ENCODE results near the gene PHTF2. TPM values are rescaled to one million over a fixed set of nuclear protein-coding genes. Genes with fewer than 3 reads are reported as not detected.

The PHTF2 gene
- total RNA-seq, 1 donor from 2014 or later: 27.0 TPM

DNA sequence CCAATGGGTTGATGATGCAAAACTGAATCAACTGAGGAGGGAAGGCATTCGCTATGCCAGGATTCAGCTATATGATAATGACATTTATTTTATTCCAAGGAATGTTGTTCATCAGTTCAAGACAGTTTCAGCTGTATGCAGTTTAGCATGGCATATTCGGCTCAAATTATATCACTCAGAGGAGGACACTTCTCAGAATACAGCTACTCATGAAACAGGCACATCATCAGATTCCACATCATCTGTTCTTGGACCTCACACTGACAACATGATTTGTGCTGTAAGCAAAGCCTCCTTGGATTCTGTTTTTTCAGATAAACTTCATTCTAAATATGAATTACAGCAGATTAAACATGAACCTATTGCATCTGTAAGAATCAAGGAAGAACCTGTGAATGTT lies 20.0 kb upstream of the PHTF2 start:
- H3K27ac ChIP-seq (ENCODE audit: low read depth, low read length): no peak overlapping the region
- Mint-ChIP-seq H3K4me3 (ENCODE audit: unreplicated experiment) (no peak overlapping the region), H3K27me3 (ENCODE audit: low read depth, unreplicated experiment) (no peaks in the 10 kb centered on the region), H3K9me3 (ENCODE audit: unreplicated experiment) (no peaks in the 10 kb centered on the region), H3K36me3 (ENCODE audit: low read depth, unreplicated experiment) (peaks cover 7% of the 10 kb centered on the region), H3K27ac (ENCODE audit: unreplicated experiment) (no peak overlapping the region), H3K4me1 (ENCODE audit: low read depth, unreplicated experiment) (no peaks in the 10 kb centered on the region)
- H3K4me2 ChIP-seq (ENCODE audit: low read length): no peak overlapping the region
- no peaks in the 10 kb centered on the region for H3K4me1 ChIP-seq (ENCODE audit: insufficient read depth, low read length)
- no peaks in the 10 kb centered on the region for H3K79me2 ChIP-seq (ENCODE audit: insufficient read depth, low read length)
- no peak for FAIRE-seq
- peaks cover 4% of the 10 kb centered on the region for H4K20me1 ChIP-seq (ENCODE audit: insufficient read depth, low read length)
- no peaks in the 10 kb centered on the region for H3K27me3 ChIP-seq (ENCODE audit: insufficient read depth, low read length)
- H3K9ac ChIP-seq (ENCODE audit: low read length): no peak overlapping the region
- no peak for DNase-seq (ENCODE audit: low read depth)
- no peak overlapping the region for H2AFZ ChIP-seq (ENCODE audit: low read depth, low read length)
- no peaks in the 10 kb centered on the region for H3K9me3 ChIP-seq (ENCODE audit: insufficient read depth, low read depth, low read length)
- peaks cover 9% of the 10 kb centered on the region for H3K36me3 ChIP-seq (ENCODE audit: insufficient read depth, low read length)
- H3K4me3 ChIP-seq (ENCODE audit: insufficient read depth, low read depth, low read length): no peak overlapping the region
- TF ChIP-seq EZH2 (IDR thresholded peaks at IDR 0.05; ENCODE audit: insufficient read depth, low read length): no peak
- TF ChIP-seq, protein P1, sequence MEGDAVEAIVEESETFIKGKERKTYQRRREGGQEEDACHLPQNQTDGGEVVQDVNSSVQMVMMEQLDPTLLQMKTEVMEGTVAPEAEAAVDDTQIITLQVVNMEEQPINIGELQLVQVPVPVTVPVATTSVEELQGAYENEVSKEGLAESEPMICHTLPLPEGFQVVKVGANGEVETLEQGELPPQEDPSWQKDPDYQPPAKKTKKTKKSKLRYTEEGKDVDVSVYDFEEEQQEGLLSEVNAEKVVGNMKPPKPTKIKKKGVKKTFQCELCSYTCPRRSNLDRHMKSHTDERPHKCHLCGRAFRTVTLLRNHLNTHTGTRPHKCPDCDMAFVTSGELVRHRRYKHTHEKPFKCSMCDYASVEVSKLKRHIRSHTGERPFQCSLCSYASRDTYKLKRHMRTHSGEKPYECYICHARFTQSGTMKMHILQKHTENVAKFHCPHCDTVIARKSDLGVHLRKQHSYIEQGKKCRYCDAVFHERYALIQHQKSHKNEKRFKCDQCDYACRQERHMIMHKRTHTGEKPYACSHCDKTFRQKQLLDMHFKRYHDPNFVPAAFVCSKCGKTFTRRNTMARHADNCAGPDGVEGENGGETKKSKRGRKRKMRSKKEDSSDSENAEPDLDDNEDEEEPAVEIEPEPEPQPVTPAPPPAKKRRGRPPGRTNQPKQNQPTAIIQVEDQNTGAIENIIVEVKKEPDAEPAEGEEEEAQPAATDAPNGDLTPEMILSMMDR (IDR thresholded peaks at IDR 0.05; ENCODE audit: insufficient read depth, low read depth, low read length): no peak

DNA sequence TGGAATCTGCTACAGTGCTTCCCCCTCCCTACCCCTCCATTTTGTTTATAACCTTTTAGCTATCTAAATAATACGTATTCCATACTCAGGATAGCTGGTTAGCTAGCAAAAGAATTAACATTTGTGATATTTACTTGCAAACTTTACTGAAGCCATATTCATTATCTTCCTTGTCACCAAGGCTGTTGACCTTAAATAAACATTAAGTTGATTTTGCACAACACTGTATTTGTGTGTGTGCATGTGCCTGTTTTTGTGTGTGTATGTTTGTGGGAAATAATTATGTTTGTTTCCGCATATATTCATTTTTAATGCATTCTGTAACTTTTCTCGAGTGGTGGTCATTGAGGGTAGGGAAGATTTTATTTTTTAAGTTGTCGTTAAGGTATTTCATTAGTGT lies 16.2 kb upstream of the PHTF2 start:
- Histone ChIP-seq H3K4me1 (ENCODE audit: insufficient read depth, low read length) (no peaks in the 10 kb centered on the region), H3K9me3 (ENCODE audit: insufficient read depth, low read depth, low read length) (no peaks in the 10 kb centered on the region), H3K79me2 (ENCODE audit: insufficient read depth, low read length) (no peaks in the 10 kb centered on the region), H3K36me3 (ENCODE audit: insufficient read depth, low read length) (peaks cover 9% of the 10 kb centered on the region), H3K27me3 (ENCODE audit: insufficient read depth, low read length) (no peaks in the 10 kb centered on the region), H3K9ac (ENCODE audit: low read length) (no peak overlapping the region), H3K27ac (ENCODE audit: low read depth, low read length) (no peak overlapping the region), H3K4me3 (ENCODE audit: insufficient read depth, low read depth, low read length) (no peak overlapping the region), H4K20me1 (ENCODE audit: insufficient read depth, low read length) (no peaks in the 10 kb centered on the region), H2AFZ (ENCODE audit: low read depth, low read length) (no peak overlapping the region), H3K4me2 (ENCODE audit: low read length) (no peak overlapping the region)
- Mint-ChIP-seq H3K27ac (ENCODE audit: unreplicated experiment) (no peak overlapping the region), H3K4me3 (ENCODE audit: unreplicated experiment) (no peak overlapping the region), H3K36me3 (ENCODE audit: low read depth, unreplicated experiment) (peaks cover 7% of the 10 kb centered on the region), H3K4me1 (ENCODE audit: low read depth, unreplicated experiment) (no peaks in the 10 kb centered on the region), H3K9me3 (ENCODE audit: unreplicated experiment) (peaks cover 3% of the 10 kb centered on the region), H3K27me3 (ENCODE audit: low read depth, unreplicated experiment) (no peaks in the 10 kb centered on the region)
- no peak for TF ChIP-seq EZH2 (IDR thresholded peaks at IDR 0.05; ENCODE audit: insufficient read depth, low read length)
- TF ChIP-seq, protein P1 (IDR thresholded peaks at IDR 0.05; ENCODE audit: insufficient read depth, low read depth, low read length): no peak
- DNase-seq (ENCODE audit: low read depth) (no peak), FAIRE-seq (no peak)

GRCh38 chr7:77783111-77783510 lies 15.5 kb upstream of the PHTF2 start:
- Histone ChIP-seq H3K36me3 (ENCODE audit: insufficient read depth, low read length) (peaks cover 9% of the 10 kb centered on the region), H3K27me3 (ENCODE audit: insufficient read depth, low read length) (no peaks in the 10 kb centered on the region), H4K20me1 (ENCODE audit: insufficient read depth, low read length) (no peaks in the 10 kb centered on the region), H3K4me1 (ENCODE audit: insufficient read depth, low read length) (no peaks in the 10 kb centered on the region), H3K27ac (ENCODE audit: low read depth, low read length) (no peak overlapping the region), H3K9me3 (ENCODE audit: insufficient read depth, low read depth, low read length) (no peaks in the 10 kb centered on the region), H3K4me3 (ENCODE audit: insufficient read depth, low read depth, low read length) (no peak overlapping the region), H3K9ac (ENCODE audit: low read length) (no peak overlapping the region), H3K4me2 (ENCODE audit: low read length) (no peak overlapping the region), H3K79me2 (ENCODE audit: insufficient read depth, low read length) (no peaks in the 10 kb centered on the region), H2AFZ (ENCODE audit: low read depth, low read length) (no peak overlapping the region)
- no peaks in the 10 kb centered on the region for H3K27me3 Mint-ChIP-seq (ENCODE audit: low read depth, unreplicated experiment)
- FAIRE-seq (no peak), DNase-seq (ENCODE audit: low read depth) (peak; percentile 33)
- no peak overlapping the region for H3K27ac Mint-ChIP-seq (ENCODE audit: unreplicated experiment)
- H3K4me3 Mint-ChIP-seq (ENCODE audit: unreplicated experiment): no peak overlapping the region
- peaks cover 3% of the 10 kb centered on the region for H3K9me3 Mint-ChIP-seq (ENCODE audit: unreplicated experiment)
- peaks cover 7% of the 10 kb centered on the region for H3K36me3 Mint-ChIP-seq (ENCODE audit: low read depth, unreplicated experiment)
- no peaks in the 10 kb centered on the region for H3K4me1 Mint-ChIP-seq (ENCODE audit: low read depth, unreplicated experiment)
- TF ChIP-seq, protein P1 (IDR thresholded peaks at IDR 0.05; ENCODE audit: insufficient read depth, low read depth, low read length): no peak
- no peak for TF ChIP-seq EZH2 (IDR thresholded peaks at IDR 0.05; ENCODE audit: insufficient read depth, low read length)

Measured in astrocyte (in vitro differentiated cells and primary cell).